ENCODE measurements around the gene ZMYM1. TPM values are rescaled to one million over a fixed set of nuclear protein-coding genes. Genes with fewer than 3 reads are reported as not detected.

The ZMYM1 gene
- total RNA-seq, 1 experiment from 2014 or later, result 29.4 TPM

GRCh38 chr1:35111106-35111505, 31.9 kb downstream of the ZMYM1 start:
- Histone ChIP-seq H2BK15ac (ENCODE audit: low read depth, low read length) (no peak overlapping the region), H2AK5ac (ENCODE audit: insufficient read length, low read length) (no peak overlapping the region), H3K79me2 (ENCODE audit: insufficient read depth, low read length) (no peaks in the 10 kb centered on the region), H3K79me1 (ENCODE audit: insufficient read depth, low read depth, low read length, poor library complexity, severe bottlenecking) (no peaks in the 10 kb centered on the region), H2BK20ac (ENCODE audit: low read depth, low read length, poor library complexity, severe bottlenecking) (no peak overlapping the region), H4K91ac (ENCODE audit: insufficient read length, low read depth, low read length) (no peak overlapping the region), H4K20me1 (ENCODE audit: control insufficient read depth, insufficient read depth, insufficient read length) (no peaks in the 10 kb centered on the region), H2AFZ (ENCODE audit: low read length) (no peak overlapping the region), H3K4me2 (ENCODE audit: insufficient read depth, insufficient read length, low read length) (no peak overlapping the region), H3K9ac (ENCODE audit: extremely low read depth, insufficient read length, low read length) (no peak overlapping the region), H3K4me1 (ENCODE audit: insufficient read depth, low read length) (no peaks in the 10 kb centered on the region), H3T11ph (ENCODE audit: low read length) (no peak overlapping the region), H2BK12ac (ENCODE audit: insufficient read length, low read depth, low read length) (no peak overlapping the region), H2BK120ac (ENCODE audit: low read depth, low read length, poor library complexity, severe bottlenecking) (no peak overlapping the region), H3K23me2 (ENCODE audit: insufficient read length, low read depth, low read length, poor library complexity, severe bottlenecking) (no peaks in the 10 kb centered on the region), H3K27ac (ENCODE audit: insufficient read length, low read depth, low read length) (no peak overlapping the region), H4K8ac (replicated peaks; ENCODE audit: insufficient read length, low read depth, low read length) (no peak overlapping the region), H3K23ac (ENCODE audit: insufficient read length, low read depth, low read length) (no peak overlapping the region), H4K5ac (ENCODE audit: insufficient read length, low read depth, low read length) (no peak overlapping the region), H3K14ac (ENCODE audit: insufficient read depth, low read length) (no peak overlapping the region), H2BK5ac (ENCODE audit: insufficient read length, low read length) (no peak overlapping the region), H3K27me3 (ENCODE audit: insufficient read depth, low read length) (no peaks in the 10 kb centered on the region), H3K56ac (ENCODE audit: insufficient read length, low read depth, low read length) (no peak overlapping the region), H3K9me3 (ENCODE audit: control insufficient read depth, low read depth, low read length) (no peaks in the 10 kb centered on the region), H3K4ac (ENCODE audit: low read depth, low read length) (no peak overlapping the region), H3K18ac (ENCODE audit: insufficient read length, low read depth, low read length) (no peak overlapping the region)
- DNase-seq, result no peak
- WGBS (ENCODE audit: extremely low coverage, insufficient read length, low lambda C conversion rate), result no CpG with 5 or more reads among the region's 1 CpG
- Mint-ChIP-seq H3K27ac (no peak overlapping the region), H3K27me3 (ENCODE audit: low read depth) (no peaks in the 10 kb centered on the region), H3K4me1 (no peaks in the 10 kb centered on the region), H3K36me3 (ENCODE audit: insufficient read depth in 1 of 3, low read depth in 3 of 3) (peaks cover 14 to 54% (median 52%) of the 10 kb centered on the region in 3 experiments), H3K9me3 (no peaks in the 10 kb centered on the region), H3K4me3 (no peak overlapping the region)
- no peak for TF ChIP-seq CTCF (conservative IDR thresholded peaks at IDR 0.05)
